Thyroid gland (tissue), 4 donors: Measurements from ENCODE around the gene ICAM4. TPM values are rescaled to one million over a fixed set of nuclear protein-coding genes. Genes with fewer than 3 reads are reported as not detected.

ENCODE experiments used
- DNase-seq, 2 donors: peaks; one replicate each; pipeline ENCODE4 v3.0.0-alpha.2; 2019
- H3K27ac ChIP-seq, 3 donors: fragments of 200-600 bp; sonication (generic); 1 replicate in 2 of 3; 2 replicates in 1 of 3; pipeline ENCODE4 v1.5.1; 2016 to 2019; ENCODE audit warnings: mild to moderate bottlenecking in 1 of 3, moderate library complexity in 1 of 3
- H3K27me3 ChIP-seq: fragments of 200-600 bp; sonication (generic); one replicate; pipeline ENCODE4 v1.5.1; 2019
- H3K36me3 ChIP-seq, 2 donors: fragments of 200-600 bp; sonication (generic); one replicate each; pipeline ENCODE4 v1.5.1; 2016 to 2019
- H3K4me1 ChIP-seq, 2 donors: fragments of 200-600 bp; sonication (generic); one replicate each; pipeline ENCODE4 v1.5.1; 2017 to 2019
- H3K4me3 ChIP-seq, 3 donors: fragments of 200-600 bp; sonication (generic); replicated peaks in 1 of 3; 1 replicate in 2 of 3; 2 replicates in 1 of 3; pipeline ENCODE4 v1.5.1; 2016; ENCODE audit warnings: mild to moderate bottlenecking in 1 of 3
- H3K9me3 ChIP-seq: fragments of 200-600 bp; sonication (generic); one replicate; pipeline ENCODE4 v1.5.1; 2017
- POLR2A ChIP-seq, 2 donors: fragments of 450-650 bp; IDR thresholded peaks; one replicate each; pipeline ENCODE4 v1.6.1; 2017; ENCODE audit warnings: antibody characterized with exemption in 2 of 2, mild to moderate bottlenecking in 2 of 2, moderate library complexity in 1 of 2
- WGBS, 2 donors: methylation state at CpG; one replicate each; pipeline ENCODE4 v1.1.5; 2017; 5-methylcytosine and 5-hydroxymethylcytosine counted together
- intact Hi-C: fragments of 100-400 bp; cut with DNase I; formaldehyde crosslinking; loops from one replicate; pipeline ENCODE4 v1.15.1; 2023
- total RNA-seq, 4 donors: library from RNA; depleted of rRNA; stranded (reverse); fragments of >200 nt; gene quantifications; one replicate each; pipeline ENCODE4 v1.2.3, GENCODE V29; 2016
- TF ChIP-seq, protein P1 (sequence below), 6 experiments: fragments of 200-600 bp in 3 of 6; fragments of 450-650 bp in 3 of 6; sonication (generic) in 3 of 6; IDR thresholded peaks; one replicate each; pipeline ENCODE4 v1.5.1; 2016 to 2019; ENCODE audit warnings: antibody characterized with exemption in 6 of 6, mild to moderate bottlenecking in 2 of 6, inconsistent platforms in 1 of 6, moderate library complexity in 1 of 6

Gene ICAM4
- total RNA-seq, 4 donors from 2014 or later: 0.44 TPM; not detected in 3

DNA sequence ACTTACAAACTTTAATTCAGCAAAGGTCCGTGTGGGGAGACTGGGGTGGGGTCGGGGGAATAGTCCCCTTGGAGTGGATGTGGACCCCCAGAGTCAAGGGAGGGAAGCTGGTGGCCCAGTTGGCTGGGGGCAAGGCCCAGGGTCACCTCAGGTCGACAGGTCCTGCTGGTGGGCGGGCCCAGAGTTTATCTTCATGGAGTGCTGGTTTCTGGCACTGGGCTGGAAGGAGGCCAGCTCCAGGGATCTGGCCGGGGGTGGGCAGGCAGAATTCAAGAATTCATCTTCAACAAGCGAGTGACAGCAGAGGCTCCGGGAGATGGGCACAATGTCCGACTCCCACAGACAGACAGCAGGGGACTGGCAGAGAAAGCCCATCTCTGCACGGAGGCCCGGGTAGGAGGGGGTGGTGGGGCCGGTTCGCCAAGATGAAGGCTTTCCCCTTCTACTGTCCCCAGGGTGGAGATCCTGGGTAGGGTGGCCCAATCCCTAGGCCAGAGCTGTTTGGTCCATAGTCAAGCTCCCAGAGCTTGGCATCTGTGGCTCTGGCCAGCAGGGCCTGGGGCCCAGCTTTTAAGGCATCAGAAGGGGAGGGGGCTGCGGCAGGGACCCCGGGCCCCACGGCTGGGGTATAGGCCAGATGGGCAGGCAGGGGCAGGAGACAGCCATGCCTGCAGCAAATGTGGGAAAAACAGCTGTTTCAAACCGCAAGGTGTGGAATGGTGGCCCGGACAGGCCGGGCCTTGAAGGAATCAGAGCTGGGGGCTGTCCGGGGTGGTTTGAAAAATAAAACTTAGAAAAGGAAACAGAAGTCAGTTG lies 29.7 kb downstream of the ICAM4 start:
- DNase-seq: peak; percentile 10 to 37
- Histone ChIP-seq H3K27me3 (no peaks in the 10 kb centered on the region), H3K9me3 (no peaks in the 10 kb centered on the region), H3K27ac (peak overlapping the region in 2 of 3 donors; percentile 8 to 9), H3K4me3 (peak overlapping the region in 1 of 3 donors; percentile 63), H3K36me3 (peaks cover 28 to 42% of the 10 kb centered on the region in 2 donors), H3K4me1 (peaks cover 11 to 14% of the 10 kb centered on the region in 2 donors)
- intact Hi-C loops: no loop called here
- TF ChIP-seq, protein P1, sequence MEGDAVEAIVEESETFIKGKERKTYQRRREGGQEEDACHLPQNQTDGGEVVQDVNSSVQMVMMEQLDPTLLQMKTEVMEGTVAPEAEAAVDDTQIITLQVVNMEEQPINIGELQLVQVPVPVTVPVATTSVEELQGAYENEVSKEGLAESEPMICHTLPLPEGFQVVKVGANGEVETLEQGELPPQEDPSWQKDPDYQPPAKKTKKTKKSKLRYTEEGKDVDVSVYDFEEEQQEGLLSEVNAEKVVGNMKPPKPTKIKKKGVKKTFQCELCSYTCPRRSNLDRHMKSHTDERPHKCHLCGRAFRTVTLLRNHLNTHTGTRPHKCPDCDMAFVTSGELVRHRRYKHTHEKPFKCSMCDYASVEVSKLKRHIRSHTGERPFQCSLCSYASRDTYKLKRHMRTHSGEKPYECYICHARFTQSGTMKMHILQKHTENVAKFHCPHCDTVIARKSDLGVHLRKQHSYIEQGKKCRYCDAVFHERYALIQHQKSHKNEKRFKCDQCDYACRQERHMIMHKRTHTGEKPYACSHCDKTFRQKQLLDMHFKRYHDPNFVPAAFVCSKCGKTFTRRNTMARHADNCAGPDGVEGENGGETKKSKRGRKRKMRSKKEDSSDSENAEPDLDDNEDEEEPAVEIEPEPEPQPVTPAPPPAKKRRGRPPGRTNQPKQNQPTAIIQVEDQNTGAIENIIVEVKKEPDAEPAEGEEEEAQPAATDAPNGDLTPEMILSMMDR (IDR thresholded peaks at IDR 0.05): no peak
- no peak for TF ChIP-seq POLR2A (IDR thresholded peaks at IDR 0.05)
- WGBS, 2 donors: 65 to 73% methylated on average over 13 to 19 of the region's 19 CpGs

DNA sequence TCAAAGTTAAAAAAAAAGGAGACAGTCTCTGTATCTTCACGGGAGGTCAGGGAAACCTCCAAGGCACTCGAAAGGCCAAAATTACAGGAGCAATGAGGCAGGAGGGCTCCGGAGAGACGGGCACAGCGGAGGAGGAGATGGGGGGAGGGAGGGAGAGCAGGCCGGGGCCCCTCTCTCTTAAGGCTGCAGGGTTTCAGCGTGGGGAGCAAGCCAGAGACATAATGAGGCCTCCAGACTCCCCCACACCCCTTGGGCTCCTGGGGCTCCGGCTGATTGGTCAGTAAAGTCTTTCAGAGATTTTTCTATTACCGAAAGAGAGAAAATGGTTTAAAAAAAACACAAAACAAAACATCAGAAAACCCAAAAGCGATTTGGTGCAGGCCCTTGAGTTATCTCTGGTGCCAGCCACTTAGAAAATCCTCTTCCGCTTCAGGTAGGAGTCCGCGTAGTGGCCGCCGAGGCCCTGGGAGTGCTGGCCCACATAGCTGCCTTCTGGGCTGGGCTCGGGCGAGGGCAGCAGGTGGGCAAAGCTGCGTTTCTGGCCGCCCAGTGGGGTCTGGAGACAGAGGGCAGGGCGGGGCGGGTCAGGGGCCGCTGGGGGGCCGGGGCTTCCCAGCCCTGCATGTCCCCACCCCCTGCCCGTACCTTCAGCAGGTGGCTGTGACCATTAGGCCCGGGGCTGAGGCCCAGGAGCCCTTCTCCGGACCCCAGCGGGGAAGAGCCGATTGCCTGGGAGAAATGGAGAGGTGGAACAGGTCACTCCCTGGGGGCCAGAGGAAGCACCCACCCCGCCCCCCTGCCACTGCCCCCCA lies 30.5 kb downstream of the ICAM4 start:
- Histone ChIP-seq H3K4me3 (no peak overlapping the region), H3K27ac (no peak overlapping the region), H3K27me3 (no peaks in the 10 kb centered on the region), H3K36me3 (peaks cover 34 to 50% of the 10 kb centered on the region in 2 donors), H3K9me3 (no peaks in the 10 kb centered on the region), H3K4me1 (peaks cover 11 to 14% of the 10 kb centered on the region in 2 donors)
- TF ChIP-seq, protein P1 (IDR thresholded peaks at IDR 0.05): no peak
- no peak for TF ChIP-seq POLR2A (IDR thresholded peaks at IDR 0.05)
- intact Hi-C loops: no loop called here
- DNase-seq: no peak
- 86 to 88% methylated on average over 24 to 29 of the region's 29 CpGs for WGBS, 2 donors

DNA sequence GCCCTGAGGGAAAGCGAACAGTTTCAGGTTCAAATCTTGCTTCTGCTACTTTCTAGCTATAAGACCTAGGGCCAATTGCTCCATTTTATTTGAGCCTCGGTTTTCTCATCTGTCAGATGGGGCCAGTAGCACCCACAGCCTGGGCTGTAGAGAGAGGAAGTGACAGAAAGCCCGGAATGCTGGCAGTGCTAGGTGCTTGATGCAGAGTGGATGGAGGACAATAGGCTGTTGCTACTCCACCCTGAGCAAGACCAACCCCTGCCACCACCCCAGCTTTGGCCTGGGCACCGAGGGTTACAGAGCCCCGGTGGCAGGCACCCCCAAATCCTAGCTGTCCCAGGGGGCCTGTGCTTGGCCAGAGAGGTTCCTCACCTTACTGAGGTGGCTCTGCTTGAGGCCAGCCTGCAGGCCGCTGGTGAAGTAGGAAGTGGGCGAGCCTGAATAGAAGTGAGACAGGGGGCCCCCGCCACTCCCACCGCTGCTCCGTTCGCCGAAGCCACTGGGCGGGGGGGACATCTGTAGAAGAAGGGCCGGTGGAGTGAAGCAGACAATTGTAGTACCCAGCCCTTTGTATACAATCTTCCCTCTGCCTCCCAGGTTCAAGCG lies 31.2 kb downstream of the ICAM4 start:
- TF ChIP-seq, protein P1 (IDR thresholded peaks at IDR 0.05): no peak
- TF ChIP-seq POLR2A (IDR thresholded peaks at IDR 0.05): no peak
- no peak overlapping the region for H3K4me3 ChIP-seq
- intact Hi-C loops: no loop called here
- WGBS, 2 donors: 96 to 100% methylated on average over 4 to 13 of the region's 15 CpGs
- H3K4me1 ChIP-seq: peaks cover 11 to 14% of the 10 kb centered on the region in 2 donors
- H3K36me3 ChIP-seq: peaks cover 41 to 57% of the 10 kb centered on the region in 2 donors
- no peak for DNase-seq
- H3K27me3 ChIP-seq: no peaks in the 10 kb centered on the region
- no peaks in the 10 kb centered on the region for H3K9me3 ChIP-seq
- H3K27ac ChIP-seq: no peak overlapping the region

DNA sequence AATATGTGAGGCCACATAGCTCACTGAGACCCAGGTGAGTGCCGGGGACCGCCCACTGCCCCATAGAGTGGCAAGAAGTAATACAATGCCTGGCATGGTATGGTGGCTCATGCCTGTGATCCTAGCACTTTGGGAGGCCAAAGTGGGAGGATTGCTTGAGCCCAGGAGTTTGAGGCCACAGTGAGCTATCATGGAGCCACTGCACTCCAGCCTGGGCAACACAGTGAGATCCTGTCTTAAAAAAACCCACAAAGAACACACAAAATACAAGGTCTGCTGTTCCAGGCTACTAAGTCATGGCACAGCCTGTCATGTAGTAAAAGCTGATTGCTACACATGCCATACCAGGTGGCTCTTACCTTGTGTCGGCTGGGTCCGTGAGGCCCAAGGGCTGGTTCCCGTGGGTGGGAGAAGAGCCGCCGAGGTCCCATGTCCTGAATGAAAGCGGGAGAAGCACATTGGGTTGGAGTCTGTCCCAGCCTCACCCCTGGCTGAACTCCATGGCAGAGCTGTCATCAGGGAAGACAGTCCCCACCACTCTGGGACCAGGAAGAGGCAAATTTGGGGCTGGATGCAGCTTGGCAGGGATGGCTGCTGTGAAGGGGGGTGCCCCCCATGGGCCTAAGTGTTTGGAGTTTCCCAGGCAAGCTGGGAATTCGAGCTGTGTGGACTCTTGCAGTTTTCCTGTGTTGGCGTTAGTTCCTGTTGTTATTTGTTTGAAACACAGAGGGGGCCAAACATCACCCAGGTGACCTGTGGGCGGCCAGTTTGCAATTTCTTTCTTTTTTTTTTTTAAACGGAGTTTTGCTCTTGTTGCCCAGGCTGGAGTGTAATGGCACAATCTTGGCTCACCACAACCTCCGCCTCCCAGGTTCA lies 32.3 kb downstream of the ICAM4 start:
- no peaks in the 10 kb centered on the region for H3K9me3 ChIP-seq
- no peak overlapping the region for H3K4me3 ChIP-seq
- no peaks in the 10 kb centered on the region for H3K27me3 ChIP-seq
- no peak overlapping the region for H3K27ac ChIP-seq
- TF ChIP-seq, protein P1 (IDR thresholded peaks at IDR 0.05): no peak
- no peak for TF ChIP-seq POLR2A (IDR thresholded peaks at IDR 0.05)
- no peak for DNase-seq
- intact Hi-C loops: no loop called here
- 84 to 90% methylated on average over 10 to 11 of the region's 13 CpGs for WGBS, 2 donors
- H3K4me1 ChIP-seq: peaks cover 11 to 14% of the 10 kb centered on the region in 2 donors
- H3K36me3 ChIP-seq: peaks cover 47 to 66% of the 10 kb centered on the region in 2 donors
